ENCODE data around the gene ACER3.
"Not testable (repeated sequence)": the region's sequence is repeated elsewhere in the genome, so short reads cannot be mapped to it uniquely, and the experiment has no call there.

GRCh38 chr11:76827005-76827404 is 33.7 kb upstream of the ACER3 start:
- not testable (repeated sequence) for TF ChIP-seq CTCF (conservative IDR thresholded peaks at IDR 0.05; ENCODE audit: low read depth, low read length); EZH2 (IDR thresholded peaks at IDR 0.05; ENCODE audit: borderline replicate concordance, low read depth, low read length, poor library complexity, severe bottlenecking)
